Measurements from ENCODE around the gene KLK10. TPM values are rescaled to one million over a fixed set of nuclear protein-coding genes. Genes with fewer than 3 reads are reported as not detected.
A peak's percentile ranks its signal among the peaks of the same experiment; 100 is the strongest.
"Not testable (repeated sequence)": the region's sequence is repeated elsewhere in the genome, so short reads cannot be mapped to it uniquely, and the experiment has no call there.

The KLK10 gene
- total and polyA plus RNA-seq, 4 donors: 0.08 TPM; not detected in 3

DNA sequence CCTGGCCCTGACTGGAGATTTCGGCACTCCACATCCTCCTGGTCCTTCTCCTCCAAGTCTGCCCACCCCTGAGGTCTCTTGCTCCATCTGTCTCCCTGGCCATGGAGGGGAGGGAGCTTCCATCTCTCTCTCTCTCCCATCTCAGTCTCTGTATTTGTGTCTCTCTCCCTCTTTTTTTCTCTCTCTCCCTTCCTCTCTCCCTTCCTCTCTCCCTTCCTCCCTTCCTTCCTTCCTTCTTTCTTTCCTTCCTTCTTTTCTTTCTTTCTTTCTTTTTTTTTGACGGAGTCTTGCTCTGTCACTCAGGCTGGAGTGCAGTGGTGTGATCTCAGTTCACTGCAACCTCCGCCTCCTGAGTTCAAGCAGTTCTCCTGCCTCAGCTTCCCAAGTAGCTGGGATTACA lies 49.7 kb downstream of the KLK10 start:
- 78 to 83% methylated on average over 3 of the region's 3 CpGs for WGBS, 2 donors
- H3K4me3 ChIP-seq (ENCODE audit: low read length in 2 of 2); H3K36me3 ChIP-seq (ENCODE audit: control insufficient read depth in 1 of 2, insufficient read depth in 2 of 2, low read length in 1 of 2); ATAC-seq (ENCODE audit: low FRiP score); H3K27me3 ChIP-seq (ENCODE audit: control insufficient read depth in 1 of 2, insufficient read depth in 2 of 2, low read length in 1 of 2); DNase-seq; H3K27ac ChIP-seq (ENCODE audit: low read depth in 1 of 2, low read length in 2 of 2); H3K4me1 ChIP-seq (ENCODE audit: control insufficient read depth in 1 of 2, insufficient read depth in 2 of 2, low read length in 2 of 2); H3K9me3 ChIP-seq (ENCODE audit: control insufficient read depth, low read length); intact Hi-C loops (cut with DNase I): not testable (repeated sequence)

GRCh38 chr19:50969413-50969760 lies 50.1 kb downstream of the KLK10 start, which contains the start of gene KLK6:
Gene KLK6 (minus strand): TSS chr19:50969591. CDS start chr19:50968104, 1,487 bp downstream.
- H3K36me3 ChIP-seq (ENCODE audit: control insufficient read depth in 1 of 2, insufficient read depth in 2 of 2, low read length in 1 of 2): no peaks in the 10 kb centered on the region
- no peaks in the 10 kb centered on the region for H3K9me3 ChIP-seq (ENCODE audit: control insufficient read depth, low read length)
- DNase-seq: peak in 1 of 2 donors; percentile 62
- no peaks in the 10 kb centered on the region for H3K4me1 ChIP-seq (ENCODE audit: control insufficient read depth in 1 of 2, insufficient read depth in 2 of 2, low read length in 2 of 2)
- ATAC-seq (ENCODE audit: low FRiP score): no peak
- 64 to 72% methylated on average over 17 to 19 of the region's 19 CpGs for WGBS, 2 donors
- H3K27ac ChIP-seq (ENCODE audit: low read depth in 1 of 2, low read length in 2 of 2): no peak within 1 kb of the TSS
- H3K4me3 ChIP-seq (ENCODE audit: low read length in 2 of 2): no peak within 1 kb of the TSS
- intact Hi-C loops (cut with DNase I): no loop called here
- H3K27me3 ChIP-seq (ENCODE audit: control insufficient read depth in 1 of 2, insufficient read depth in 2 of 2, low read length in 1 of 2): no peaks in the 10 kb centered on the region

DNA sequence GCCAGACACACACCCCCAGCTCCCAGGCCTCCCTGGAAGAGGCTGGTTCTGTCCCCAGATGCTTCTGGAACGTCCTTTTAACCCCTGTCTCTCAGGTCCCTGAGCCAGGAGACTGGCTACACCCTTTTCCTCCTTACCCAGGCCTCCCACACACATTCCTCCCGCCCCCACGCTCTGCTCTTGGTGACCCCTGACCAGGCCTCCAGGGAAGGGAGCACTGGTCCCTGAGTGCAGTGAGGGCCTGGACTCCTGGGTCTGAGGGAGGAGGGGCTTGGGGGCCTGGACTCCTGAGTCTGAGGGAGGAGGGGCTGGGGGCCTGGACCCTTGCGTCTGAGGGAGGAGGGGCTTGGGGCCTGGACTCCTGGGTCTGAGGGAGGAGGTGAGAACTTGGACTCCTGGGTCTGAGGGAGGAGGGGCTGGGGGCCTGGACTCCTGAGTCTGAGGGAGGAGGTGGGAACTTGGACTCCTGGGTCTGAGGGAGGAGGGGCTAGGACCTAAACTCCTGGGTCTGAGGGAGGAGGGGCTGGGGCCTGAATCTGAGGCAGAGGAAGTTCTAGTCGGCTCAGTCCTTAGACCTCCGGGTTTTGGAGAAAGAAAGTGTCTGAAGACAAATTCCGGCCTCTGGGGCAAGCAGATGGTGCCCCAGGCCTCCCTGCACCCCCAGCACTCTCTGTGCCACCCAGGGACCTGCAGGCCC lies 50.6 kb downstream of the KLK10 start:
- Histone ChIP-seq H3K27me3 (ENCODE audit: control insufficient read depth in 1 of 2, insufficient read depth in 2 of 2, low read length in 1 of 2) (no peaks in the 10 kb centered on the region), H3K4me3 (ENCODE audit: low read length in 2 of 2) (no peak overlapping the region), H3K4me1 (ENCODE audit: control insufficient read depth in 1 of 2, insufficient read depth in 2 of 2, low read length in 2 of 2) (no peaks in the 10 kb centered on the region), H3K27ac (ENCODE audit: low read depth in 1 of 2, low read length in 2 of 2) (no peak overlapping the region), H3K9me3 (ENCODE audit: control insufficient read depth, low read length) (no peaks in the 10 kb centered on the region), H3K36me3 (ENCODE audit: control insufficient read depth in 1 of 2, insufficient read depth in 2 of 2, low read length in 1 of 2) (no peaks in the 10 kb centered on the region)
- DNase-seq (peak in 1 of 2 donors; percentile 26), ATAC-seq (ENCODE audit: low FRiP score) (no peak)
- intact Hi-C loops (cut with DNase I): no loop called here
- WGBS, 2 donors: 23 to 33% methylated on average over 7 of the region's 7 CpGs

DNA sequence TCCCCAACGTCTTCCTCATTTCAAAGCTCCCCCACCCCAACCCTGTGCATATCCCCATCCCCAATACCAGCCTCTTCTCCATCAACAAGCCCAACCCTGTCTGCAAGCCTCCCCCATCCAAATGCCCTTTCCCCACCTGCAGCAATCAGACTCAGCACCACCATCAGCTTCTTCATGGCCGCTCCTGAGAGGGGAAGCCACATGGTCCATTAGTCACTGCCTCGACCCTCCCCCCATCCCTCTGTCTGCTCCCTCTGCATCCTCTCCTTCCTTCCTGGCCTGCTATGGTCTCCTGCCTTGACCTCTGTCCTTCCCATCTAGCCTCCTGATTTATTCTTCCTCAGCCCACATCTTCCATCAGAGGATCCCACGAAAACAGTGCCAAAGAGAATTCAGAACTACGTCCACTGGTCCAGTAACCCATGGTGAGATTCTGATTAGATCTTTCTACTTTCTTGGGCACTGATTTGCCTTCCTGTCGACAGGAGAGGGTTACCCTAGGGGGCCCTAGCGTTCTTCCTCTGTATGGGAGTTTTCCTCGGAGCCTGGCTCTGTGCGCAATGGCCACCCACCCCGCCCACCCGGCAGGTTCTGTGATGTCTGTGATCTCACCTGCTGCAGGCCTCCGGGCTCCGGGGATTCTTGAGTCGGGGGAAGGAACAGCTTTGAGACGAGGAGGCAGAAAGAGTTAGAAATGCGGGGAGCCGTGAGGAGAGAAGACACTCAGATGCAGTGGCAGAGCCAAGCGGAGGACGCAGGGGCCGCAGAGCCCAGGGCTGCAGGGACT lies 51.4 kb downstream of the KLK10 start:
- peak in 1 of 2 donors; percentile 20 for DNase-seq
- no peaks in the 10 kb centered on the region for H3K9me3 ChIP-seq (ENCODE audit: control insufficient read depth, low read length)
- no peaks in the 10 kb centered on the region for H3K36me3 ChIP-seq (ENCODE audit: control insufficient read depth in 1 of 2, insufficient read depth in 2 of 2, low read length in 1 of 2)
- no peaks in the 10 kb centered on the region for H3K4me1 ChIP-seq (ENCODE audit: control insufficient read depth in 1 of 2, insufficient read depth in 2 of 2, low read length in 2 of 2)
- H3K27ac ChIP-seq (ENCODE audit: low read depth in 1 of 2, low read length in 2 of 2): no peak overlapping the region
- intact Hi-C loops (cut with DNase I): no loop called here
- no peak overlapping the region for H3K4me3 ChIP-seq (ENCODE audit: low read length in 2 of 2)
- WGBS, 2 donors: 29 to 34% methylated on average over 20 of the region's 20 CpGs
- ATAC-seq (ENCODE audit: low FRiP score): no peak
- no peaks in the 10 kb centered on the region for H3K27me3 ChIP-seq (ENCODE audit: control insufficient read depth in 1 of 2, insufficient read depth in 2 of 2, low read length in 1 of 2)

- H3K36me3 ChIP-seq (ENCODE audit: control insufficient read depth in 1 of 2, insufficient read depth in 2 of 2, low read length in 1 of 2): no peaks in the 10 kb centered on the region
- no peaks in the 10 kb centered on the region for H3K4me1 ChIP-seq (ENCODE audit: control insufficient read depth in 1 of 2, insufficient read depth in 2 of 2, low read length in 2 of 2)
- WGBS, 2 donors: 89 to 91% methylated on average over 3 of the region's 3 CpGs
- ATAC-seq (ENCODE audit: low FRiP score) (no peak), DNase-seq (no peak)
- H3K27me3 ChIP-seq (ENCODE audit: control insufficient read depth in 1 of 2, insufficient read depth in 2 of 2, low read length in 1 of 2): no peaks in the 10 kb centered on the region
- H3K4me3 ChIP-seq (ENCODE audit: low read length in 2 of 2): no peak overlapping the region
- no peak overlapping the region for H3K27ac ChIP-seq (ENCODE audit: low read depth in 1 of 2, low read length in 2 of 2)
- intact Hi-C loops (cut with DNase I): no loop called here
- no peaks in the 10 kb centered on the region for H3K9me3 ChIP-seq (ENCODE audit: control insufficient read depth, low read length)
These were observed 55.2 kb downstream of the KLK10 start for GRCh38 chr19:50964266-50964665.

- no peak for DNase-seq
- Histone ChIP-seq H3K27ac (ENCODE audit: low read depth in 1 of 2, low read length in 2 of 2) (no peak overlapping the region), H3K36me3 (ENCODE audit: control insufficient read depth in 1 of 2, insufficient read depth in 2 of 2, low read length in 1 of 2) (no peaks in the 10 kb centered on the region), H3K4me3 (ENCODE audit: low read length in 2 of 2) (no peak overlapping the region), H3K27me3 (ENCODE audit: control insufficient read depth in 1 of 2, insufficient read depth in 2 of 2, low read length in 1 of 2) (no peaks in the 10 kb centered on the region), H3K9me3 (ENCODE audit: control insufficient read depth, low read length) (no peaks in the 10 kb centered on the region), H3K4me1 (ENCODE audit: control insufficient read depth in 1 of 2, insufficient read depth in 2 of 2, low read length in 2 of 2) (no peaks in the 10 kb centered on the region)
- ATAC-seq (ENCODE audit: low FRiP score): no peak
- 80 to 91% methylated on average over 6 of the region's 6 CpGs for WGBS, 2 donors
- intact Hi-C loops (cut with DNase I): no loop called here
These were observed 56.1 kb downstream of the KLK10 start for GRCh38 chr19:50963381-50963780.

Other genes starting within 250 kb of the KLK10 start
- not detected for gene GPR32, start 249.2 kb downstream of the KLK10 start, total RNA-seq
- not detected for gene GPR32, start 249.2 kb downstream of the KLK10 start, polyA plus RNA-seq
- gene ACP4, start 229.3 kb downstream of the KLK10 start, total RNA-seq: not detected
- gene ACP4, start 229.3 kb downstream of the KLK10 start, polyA plus RNA-seq: not detected
- 1 to 10 TPM in 1 of 2 donors, under 1 TPM in 1; 0.81 to 1.7 TPM for gene KLK1, start 195.9 kb downstream of the KLK10 start, total RNA-seq
- 1 to 10 TPM; 2.6 to 6.3 TPM for gene KLK1, start 195.9 kb downstream of the KLK10 start, polyA plus RNA-seq
- gene KLK15, start 186.1 kb downstream of the KLK10 start, total RNA-seq: not detected
- gene KLK15, start 186.1 kb downstream of the KLK10 start, polyA plus RNA-seq: not detected
- not detected for gene KLK3, start 164.8 kb downstream of the KLK10 start, total RNA-seq
- gene KLK3, start 164.8 kb downstream of the KLK10 start, polyA plus RNA-seq: 1 to 10 TPM in 1 of 2 donors, not detected in 1; 1.4 TPM
- not detected for gene KLK2, start 146.3 kb downstream of the KLK10 start, total RNA-seq
- gene KLK2, start 146.3 kb downstream of the KLK10 start, polyA plus RNA-seq: not detected
- not detected for gene KLK4, start 108.3 kb downstream of the KLK10 start, total RNA-seq
- not detected for gene KLK4, start 108.3 kb downstream of the KLK10 start, polyA plus RNA-seq
- gene KLK5, start 66.7 kb downstream of the KLK10 start, total RNA-seq: not detected
- gene KLK5, start 66.7 kb downstream of the KLK10 start, polyA plus RNA-seq: not detected
- gene KLK6, start 50.1 kb downstream of the KLK10 start, total RNA-seq: not detected
- under 1 TPM in 1 of 2 donors, not detected in 1; 0.20 TPM for gene KLK6, start 50.1 kb downstream of the KLK10 start, polyA plus RNA-seq
- not detected for gene KLK7, start 35.8 kb downstream of the KLK10 start, total RNA-seq
- gene KLK7, start 35.8 kb downstream of the KLK10 start, polyA plus RNA-seq: not detected
- gene KLK8, start 18.1 kb downstream of the KLK10 start, total RNA-seq: not detected
- gene KLK8, start 18.1 kb downstream of the KLK10 start, polyA plus RNA-seq: not detected
- gene KLK11, start 6.9 kb upstream of the KLK10 start, total RNA-seq: not detected
- under 1 TPM; 0.25 to 0.43 TPM for gene KLK11, start 6.9 kb upstream of the KLK10 start, polyA plus RNA-seq
- not detected for gene KLK12, start 15.3 kb upstream of the KLK10 start, total RNA-seq
- gene KLK12, start 15.3 kb upstream of the KLK10 start, polyA plus RNA-seq: not detected
- not detected for gene KLK13, start 45.4 kb upstream of the KLK10 start, total RNA-seq
- gene KLK13, start 45.4 kb upstream of the KLK10 start, polyA plus RNA-seq: under 1 TPM in 1 of 2 donors, not detected in 1; 0.36 TPM
- under 1 TPM; 0.57 to 0.71 TPM for gene KLK14, start 63.2 kb upstream of the KLK10 start, total RNA-seq
- under 1 TPM in 1 of 2 donors, not detected in 1; 0.10 TPM for gene KLK14, start 63.2 kb upstream of the KLK10 start, polyA plus RNA-seq
- 1 to 10 TPM; 4.1 to 5.4 TPM for gene CTU1, start 88.7 kb upstream of the KLK10 start, total RNA-seq
- gene CTU1, start 88.7 kb upstream of the KLK10 start, polyA plus RNA-seq: 1 to 10 TPM; 1.1 to 2.6 TPM
- 10 to 100 TPM; 10.4 to 11.5 TPM for gene SIGLEC9, start 105.2 kb upstream of the KLK10 start, total RNA-seq
- gene SIGLEC9, start 105.2 kb upstream of the KLK10 start, polyA plus RNA-seq: 1 to 10 TPM; 1.1 to 6.3 TPM
- gene SIGLEC7, start 122.6 kb upstream of the KLK10 start, total RNA-seq: 1 to 10 TPM; 3.0 to 4.5 TPM
- 1 to 10 TPM in 1 of 2 donors, under 1 TPM in 1; 0.97 to 2.3 TPM for gene SIGLEC7, start 122.6 kb upstream of the KLK10 start, polyA plus RNA-seq
- gene CD33, start 205.4 kb upstream of the KLK10 start, total RNA-seq: 10 to 100 TPM in 1 of 2 donors, 1 to 10 TPM in 1; 7.7 to 15.0 TPM
- gene CD33, start 205.4 kb upstream of the KLK10 start, polyA plus RNA-seq: 1 to 10 TPM; 1.4 to 7.9 TPM
- gene SIGLECL1, start 231.4 kb upstream of the KLK10 start, total RNA-seq: not detected
- not detected for gene SIGLECL1, start 231.4 kb upstream of the KLK10 start, polyA plus RNA-seq